Measurements from ENCODE around the gene AP1G1. TPM values are rescaled to one million over a fixed set of nuclear protein-coding genes. Genes with fewer than 3 reads are reported as not detected.

AP1G1 gene
- total and polyA plus RNA-seq, 2 donors (not counting 1 experiment from before 2014, with no cell fraction given): 55.5 to 102 TPM

DNA sequence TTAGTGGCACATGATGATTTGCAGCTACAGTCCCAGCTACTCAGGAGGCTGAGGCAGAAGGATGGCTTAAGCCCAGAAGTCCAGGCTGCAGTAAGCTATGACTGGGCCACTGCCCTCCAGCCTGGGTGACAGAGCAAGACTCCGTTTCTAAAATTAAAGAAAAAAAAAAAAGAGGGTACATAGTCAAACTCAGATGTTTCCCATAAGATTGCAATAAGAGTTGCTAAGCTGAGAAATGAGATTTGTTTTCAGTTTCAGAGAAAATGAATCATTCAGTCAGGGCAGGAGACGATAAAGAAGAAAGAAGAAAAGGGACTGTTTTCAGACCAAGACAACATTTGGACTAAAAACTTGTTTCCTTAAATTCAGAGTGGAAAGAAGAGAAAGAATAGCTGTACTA is 54.0 kb downstream of the AP1G1 start:
- no peak overlapping the region for H3K9ac ChIP-seq (ENCODE audit: insufficient read depth, low read length)
- no peaks in the 10 kb centered on the region for H3K79me2 ChIP-seq (ENCODE audit: control insufficient read depth, insufficient read depth, low read length)
- no peak overlapping the region for H3K27ac ChIP-seq (ENCODE audit: insufficient read depth, low read length)
- no peaks in the 10 kb centered on the region for H3K9me3 ChIP-seq (ENCODE audit: control insufficient read depth, insufficient read depth, low read depth, low read length)
- no peak overlapping the region for H2AFZ ChIP-seq (ENCODE audit: low read length)
- no peak overlapping the region for H3K4me2 ChIP-seq (ENCODE audit: extremely low read depth, insufficient read depth, low read length)
- TF ChIP-seq, protein P1, sequence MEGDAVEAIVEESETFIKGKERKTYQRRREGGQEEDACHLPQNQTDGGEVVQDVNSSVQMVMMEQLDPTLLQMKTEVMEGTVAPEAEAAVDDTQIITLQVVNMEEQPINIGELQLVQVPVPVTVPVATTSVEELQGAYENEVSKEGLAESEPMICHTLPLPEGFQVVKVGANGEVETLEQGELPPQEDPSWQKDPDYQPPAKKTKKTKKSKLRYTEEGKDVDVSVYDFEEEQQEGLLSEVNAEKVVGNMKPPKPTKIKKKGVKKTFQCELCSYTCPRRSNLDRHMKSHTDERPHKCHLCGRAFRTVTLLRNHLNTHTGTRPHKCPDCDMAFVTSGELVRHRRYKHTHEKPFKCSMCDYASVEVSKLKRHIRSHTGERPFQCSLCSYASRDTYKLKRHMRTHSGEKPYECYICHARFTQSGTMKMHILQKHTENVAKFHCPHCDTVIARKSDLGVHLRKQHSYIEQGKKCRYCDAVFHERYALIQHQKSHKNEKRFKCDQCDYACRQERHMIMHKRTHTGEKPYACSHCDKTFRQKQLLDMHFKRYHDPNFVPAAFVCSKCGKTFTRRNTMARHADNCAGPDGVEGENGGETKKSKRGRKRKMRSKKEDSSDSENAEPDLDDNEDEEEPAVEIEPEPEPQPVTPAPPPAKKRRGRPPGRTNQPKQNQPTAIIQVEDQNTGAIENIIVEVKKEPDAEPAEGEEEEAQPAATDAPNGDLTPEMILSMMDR (conservative IDR thresholded peaks at IDR 0.05 in 1 of 2, IDR thresholded peaks at IDR 0.05 in 1 of 2; ENCODE audit: low read depth in 1 of 2, low read length in 2 of 2): no peak
- TF ChIP-seq EZH2 (IDR thresholded peaks at IDR 0.05; ENCODE audit: low read length, missing control alignments): no peak
- no peaks in the 10 kb centered on the region for H3K27me3 ChIP-seq (ENCODE audit: control insufficient read depth, insufficient read depth, low read length)
- H3K4me1 ChIP-seq (ENCODE audit: control insufficient read depth, extremely low read depth, insufficient read depth, low read length): no peaks in the 10 kb centered on the region
- H3K36me3 ChIP-seq (ENCODE audit: control insufficient read depth, insufficient read depth, low read length): peaks cover 6% of the 10 kb centered on the region
- no peaks in the 10 kb centered on the region for H4K20me1 ChIP-seq (ENCODE audit: control insufficient read depth, extremely low read depth, insufficient read depth, low read length)
- DNase-seq (ENCODE audit: low read depth in 2 of 2): no peak
- no peak overlapping the region for H3K4me3 ChIP-seq (replicated peaks in 1 of 4; ENCODE audit: control extremely low read depth in 1 of 4, insufficient read depth in 1 of 4, low read depth in 3 of 4, low read length in 4 of 4)

DNA sequence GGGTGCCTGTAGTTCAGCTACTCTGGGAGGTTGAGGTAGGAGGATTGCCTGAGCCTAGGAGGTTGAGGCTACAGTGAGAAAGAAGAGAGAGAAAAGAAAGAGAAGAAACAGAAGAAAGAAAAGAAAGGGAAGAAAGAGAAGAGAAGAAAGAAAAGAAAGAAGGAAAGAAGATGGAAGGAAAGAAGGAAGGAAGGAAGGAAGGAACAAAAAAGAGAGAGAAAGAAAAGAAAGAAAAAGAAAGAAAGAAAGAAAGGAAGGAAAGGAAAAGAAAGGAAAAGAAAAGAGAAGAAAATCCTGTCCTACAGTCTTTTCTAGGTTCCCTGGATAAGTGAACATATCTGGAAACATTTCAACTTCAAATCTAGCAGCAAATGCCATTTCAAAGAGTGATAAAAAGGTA is 54.5 kb downstream of the AP1G1 start:
- Histone ChIP-seq H3K4me3 (replicated peaks in 1 of 4; ENCODE audit: control extremely low read depth in 1 of 4, insufficient read depth in 1 of 4, low read depth in 3 of 4, low read length in 4 of 4) (no peak overlapping the region), H3K27ac (ENCODE audit: insufficient read depth, low read length) (no peak overlapping the region), H3K9ac (ENCODE audit: insufficient read depth, low read length) (no peak overlapping the region), H2AFZ (ENCODE audit: low read length) (no peak overlapping the region), H3K9me3 (ENCODE audit: control insufficient read depth, insufficient read depth, low read depth, low read length) (no peaks in the 10 kb centered on the region), H3K27me3 (ENCODE audit: control insufficient read depth, insufficient read depth, low read length) (no peaks in the 10 kb centered on the region), H3K79me2 (ENCODE audit: control insufficient read depth, insufficient read depth, low read length) (no peaks in the 10 kb centered on the region), H3K4me1 (ENCODE audit: control insufficient read depth, extremely low read depth, insufficient read depth, low read length) (no peaks in the 10 kb centered on the region), H4K20me1 (ENCODE audit: control insufficient read depth, extremely low read depth, insufficient read depth, low read length) (no peaks in the 10 kb centered on the region), H3K4me2 (ENCODE audit: extremely low read depth, insufficient read depth, low read length) (no peak overlapping the region), H3K36me3 (ENCODE audit: control insufficient read depth, insufficient read depth, low read length) (peaks cover 6% of the 10 kb centered on the region)
- no peak for DNase-seq (ENCODE audit: low read depth in 2 of 2)
- TF ChIP-seq, protein P1 (conservative IDR thresholded peaks at IDR 0.05 in 1 of 2, IDR thresholded peaks at IDR 0.05 in 1 of 2; ENCODE audit: low read depth in 1 of 2, low read length in 2 of 2): no peak
- no peak for TF ChIP-seq EZH2 (IDR thresholded peaks at IDR 0.05; ENCODE audit: low read length, missing control alignments)

DNA sequence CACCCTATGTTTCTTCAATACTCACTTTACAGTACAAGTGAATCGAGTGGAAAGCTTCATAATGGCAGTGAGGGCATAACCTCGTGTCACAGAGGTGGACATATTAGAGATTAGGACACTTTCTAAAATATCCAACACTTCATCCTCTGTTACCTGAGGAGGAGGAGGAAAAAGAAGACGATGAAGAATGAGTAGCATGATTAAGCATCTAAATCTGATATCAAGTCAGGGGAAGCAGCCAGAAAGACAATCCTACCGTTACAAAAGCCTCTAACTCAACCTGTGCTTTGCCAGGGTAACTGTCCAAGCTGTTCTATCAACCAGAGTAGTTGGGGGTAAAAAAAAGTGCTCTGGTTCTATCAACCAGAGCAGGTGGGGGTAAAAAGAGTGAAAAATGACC is 60.4 kb downstream of the AP1G1 start:
- Histone ChIP-seq H4K20me1 (ENCODE audit: control insufficient read depth, extremely low read depth, insufficient read depth, low read length) (no peaks in the 10 kb centered on the region), H3K9me3 (ENCODE audit: control insufficient read depth, insufficient read depth, low read depth, low read length) (no peaks in the 10 kb centered on the region), H2AFZ (ENCODE audit: low read length) (no peak overlapping the region), H3K4me1 (ENCODE audit: control insufficient read depth, extremely low read depth, insufficient read depth, low read length) (no peaks in the 10 kb centered on the region), H3K36me3 (ENCODE audit: control insufficient read depth, insufficient read depth, low read length) (peaks cover 11% of the 10 kb centered on the region), H3K27me3 (ENCODE audit: control insufficient read depth, insufficient read depth, low read length) (no peaks in the 10 kb centered on the region), H3K9ac (ENCODE audit: insufficient read depth, low read length) (no peak overlapping the region), H3K27ac (ENCODE audit: insufficient read depth, low read length) (no peak overlapping the region), H3K4me3 (replicated peaks in 1 of 4; ENCODE audit: control extremely low read depth in 1 of 4, insufficient read depth in 1 of 4, low read depth in 3 of 4, low read length in 4 of 4) (no peak overlapping the region), H3K79me2 (ENCODE audit: control insufficient read depth, insufficient read depth, low read length) (no peaks in the 10 kb centered on the region), H3K4me2 (ENCODE audit: extremely low read depth, insufficient read depth, low read length) (no peak overlapping the region)
- no peak for TF ChIP-seq EZH2 (IDR thresholded peaks at IDR 0.05; ENCODE audit: low read length, missing control alignments)
- TF ChIP-seq, protein P1 (conservative IDR thresholded peaks at IDR 0.05 in 1 of 2, IDR thresholded peaks at IDR 0.05 in 1 of 2; ENCODE audit: low read depth in 1 of 2, low read length in 2 of 2): no peak
- DNase-seq (ENCODE audit: low read depth in 2 of 2): no peak
